Activated CD4-positive, alpha-beta T cell treated with anti-CD3 and anti-CD28 coated beads, Interleukin-2, Interleukin-4, amounts not matched to agents 100 ng/mL and 50 ng/mL, durations not matched to agents 16 hours and 8 hours (primary cell): ENCODE data around the gene CHRNA4.

Experiments
- DNase-seq: peaks from one replicate; pipeline ENCODE4 v3.0.0-alpha.2; 2020; ENCODE audit warnings: low spot score

The CHRNA4 gene

GRCh38 chr20:63320616-63321147 is 40.5 kb downstream of the CHRNA4 start:
- no peak for DNase-seq

GRCh38 chr20:63320041-63320511 is 41.1 kb downstream of the CHRNA4 start:
- DNase-seq = no peak

- no peak for DNase-seq
Measured at GRCh38 chr20:63319164-63320040, 41.7 kb downstream of the CHRNA4 start.

GRCh38 chr20:63318391-63319163 is 42.6 kb downstream of the CHRNA4 start:
- no peak for DNase-seq

GRCh38 chr20:63317601-63318291 is 43.4 kb downstream of the CHRNA4 start:
- DNase-seq = no peak

GRCh38 chr20:63317061-63317460 is 44.1 kb downstream of the CHRNA4 start:
- no peak for DNase-seq

- no peak for DNase-seq
Measured at GRCh38 chr20:63316502-63316921, 44.6 kb downstream of the CHRNA4 start.

- DNase-seq = no peak
Measured at GRCh38 chr20:63315731-63316491, 45.2 kb downstream of the CHRNA4 start.

GRCh38 chr20:63315240-63315689 is 45.9 kb downstream of the CHRNA4 start:
- DNase-seq = no peak

GRCh38 chr20:63314566-63315239 is 46.4 kb downstream of the CHRNA4 start:
- no peak for DNase-seq

- DNase-seq = no peak
Measured at GRCh38 chr20:63314015-63314471, 47.1 kb downstream of the CHRNA4 start.

GRCh38 chr20:63313349-63314014 is 47.7 kb downstream of the CHRNA4 start:
- DNase-seq = no peak

GRCh38 chr20:63312690-63313348 is 48.3 kb downstream of the CHRNA4 start:
- DNase-seq = no peak

GRCh38 chr20:63312273-63312672 is 48.9 kb downstream of the CHRNA4 start:
- no peak for DNase-seq

- no peak for DNase-seq
Measured at GRCh38 chr20:63311833-63312243, 49.3 kb downstream of the CHRNA4 start.

- no peak for DNase-seq
Measured at GRCh38 chr20:63311186-63311832, 49.8 kb downstream of the CHRNA4 start.

- no peak for DNase-seq
Measured at GRCh38 chr20:63310265-63310991, 50.7 kb downstream of the CHRNA4 start.
